ENCODE data around the gene GLB1L.

GLB1L gene

GRCh38 chr2:219228911-219229304, 16.3 kb downstream of the GLB1L start:
- H3K36me3 ChIP-seq (ENCODE audit: control insufficient read depth, insufficient read depth, low read length), result peaks cover 26% of the 10 kb centered on the region

GRCh38 chr2:219228041-219228910, 17.0 kb downstream of the GLB1L start:
- no peak for TF ChIP-seq CTCF (IDR thresholded peaks at IDR 0.05; ENCODE audit: insufficient read depth, low read length, poor library complexity, severe bottlenecking)
- Histone ChIP-seq H3K4me3 (replicated peaks; ENCODE audit: low read depth, low read length) (peak overlapping the region; percentile 92), H3K36me3 (ENCODE audit: control insufficient read depth, insufficient read depth, low read length) (peaks cover 31% of the 10 kb centered on the region), H3K27me3 (replicated peaks; ENCODE audit: control insufficient read depth, insufficient read depth, low read length) (no peaks in the 10 kb centered on the region)
- DNase-seq (ENCODE audit: extremely low read depth, insufficient read length), result no peak

More at GRCh38 chr2:219228911-219229304, 16.3 kb downstream of the GLB1L start:
- TF ChIP-seq CTCF (IDR thresholded peaks at IDR 0.05; ENCODE audit: insufficient read depth, low read length, poor library complexity, severe bottlenecking), result no peak
- DNase-seq (ENCODE audit: extremely low read depth, insufficient read length), result no peak
- Histone ChIP-seq H3K27me3 (replicated peaks; ENCODE audit: control insufficient read depth, insufficient read depth, low read length) (no peaks in the 10 kb centered on the region), H3K4me3 (replicated peaks; ENCODE audit: low read depth, low read length) (peak overlapping the region; percentile 92)

- Histone ChIP-seq H3K27me3 (replicated peaks; ENCODE audit: control insufficient read depth, insufficient read depth, low read length) (no peaks in the 10 kb centered on the region), H3K36me3 (ENCODE audit: control insufficient read depth, insufficient read depth, low read length) (peaks cover 28% of the 10 kb centered on the region), H3K4me3 (replicated peaks; ENCODE audit: low read depth, low read length) (no peak overlapping the region)
- no peak for DNase-seq (ENCODE audit: extremely low read depth, insufficient read length)
- no peak for TF ChIP-seq CTCF (IDR thresholded peaks at IDR 0.05; ENCODE audit: insufficient read depth, low read length, poor library complexity, severe bottlenecking)
Measured at GRCh38 chr2:219225350-219225749, 19.9 kb downstream of the GLB1L start.

- H3K36me3 ChIP-seq (ENCODE audit: control insufficient read depth, insufficient read depth, low read length), result peaks cover 30% of the 10 kb centered on the region
- H3K27me3 ChIP-seq (replicated peaks; ENCODE audit: control insufficient read depth, insufficient read depth, low read length), result no peaks in the 10 kb centered on the region
- DNase-seq (ENCODE audit: extremely low read depth, insufficient read length), result no peak
- H3K4me3 ChIP-seq (replicated peaks; ENCODE audit: low read depth, low read length), result no peak overlapping the region
- no peak for TF ChIP-seq CTCF (IDR thresholded peaks at IDR 0.05; ENCODE audit: insufficient read depth, low read length, poor library complexity, severe bottlenecking)
Measured at GRCh38 chr2:219223831-219224610, 21.2 kb downstream of the GLB1L start.

- H3K27me3 ChIP-seq (replicated peaks; ENCODE audit: control insufficient read depth, insufficient read depth, low read length), result no peaks in the 10 kb centered on the region
- TF ChIP-seq CTCF (IDR thresholded peaks at IDR 0.05; ENCODE audit: insufficient read depth, low read length, poor library complexity, severe bottlenecking), result no peak
- H3K36me3 ChIP-seq (ENCODE audit: control insufficient read depth, insufficient read depth, low read length), result peaks cover 30% of the 10 kb centered on the region
- no peak for DNase-seq (ENCODE audit: extremely low read depth, insufficient read length)
- H3K4me3 ChIP-seq (replicated peaks; ENCODE audit: low read depth, low read length), result no peak overlapping the region
Measured at GRCh38 chr2:219221957-219222518, 23.2 kb downstream of the GLB1L start.
